IPS-18c (cell line): Measurements from ENCODE around the gene PKD1.
"Not testable (repeated sequence)": the region's sequence is repeated elsewhere in the genome, so short reads cannot be mapped to it uniquely, and the experiment has no call there.

Source experiments
- H3K4me3 ChIP-seq: 2 replicates; pipeline ENCODE4 v1.7.0; 2013; ENCODE audit warnings: low read depth, mild to moderate bottlenecking, low read length, moderate library complexity; ENCODE audit not compliant: insufficient read depth
- H3K9me3 ChIP-seq: one replicate; pipeline ENCODE4 v1.6.1; 2013; ENCODE audit warnings: mild to moderate bottlenecking, low read length, moderate library complexity; ENCODE audit not compliant: control insufficient read depth, insufficient read depth

PKD1 gene

DNA sequence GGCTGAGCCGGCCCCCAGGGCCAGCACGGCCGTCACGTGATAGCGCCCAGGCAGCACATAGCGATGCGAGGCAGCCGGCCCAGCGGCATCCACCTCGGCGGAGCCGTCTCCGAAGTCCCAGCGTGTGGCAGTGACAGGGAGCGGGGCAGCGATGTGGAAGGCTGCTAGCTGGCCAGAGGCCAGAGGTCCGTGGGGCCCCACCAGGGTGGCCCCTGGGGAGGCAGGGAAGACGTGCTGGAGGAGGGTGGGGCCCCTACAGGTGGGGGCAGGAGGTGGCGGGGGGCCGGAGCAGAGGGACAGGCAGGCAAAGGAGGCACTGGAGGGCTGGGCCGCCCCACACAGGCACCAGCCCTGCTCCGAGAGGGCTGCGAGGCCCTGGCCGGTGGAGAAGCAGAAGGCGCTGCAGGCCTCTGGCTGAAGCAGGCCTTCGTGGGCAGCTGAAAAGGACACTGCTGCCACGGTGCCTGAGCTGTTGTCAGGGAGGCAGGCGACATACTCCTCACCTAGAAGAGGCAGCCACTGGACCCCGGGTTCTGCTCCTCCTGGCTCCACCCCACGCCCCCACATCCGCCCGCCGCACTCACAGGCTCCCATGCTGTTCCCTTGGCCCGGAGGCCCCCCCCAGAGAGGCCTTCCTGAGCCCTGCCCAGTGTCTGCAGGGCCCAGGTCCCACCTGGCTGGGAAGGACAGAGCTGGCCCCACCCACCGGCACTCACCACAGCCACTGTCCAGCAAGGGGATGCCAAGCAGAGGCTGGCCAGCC lies 17.6 kb downstream of the PKD1 start:
- not testable (repeated sequence) for H3K9me3 ChIP-seq, H3K4me3 ChIP-seq

DNA sequence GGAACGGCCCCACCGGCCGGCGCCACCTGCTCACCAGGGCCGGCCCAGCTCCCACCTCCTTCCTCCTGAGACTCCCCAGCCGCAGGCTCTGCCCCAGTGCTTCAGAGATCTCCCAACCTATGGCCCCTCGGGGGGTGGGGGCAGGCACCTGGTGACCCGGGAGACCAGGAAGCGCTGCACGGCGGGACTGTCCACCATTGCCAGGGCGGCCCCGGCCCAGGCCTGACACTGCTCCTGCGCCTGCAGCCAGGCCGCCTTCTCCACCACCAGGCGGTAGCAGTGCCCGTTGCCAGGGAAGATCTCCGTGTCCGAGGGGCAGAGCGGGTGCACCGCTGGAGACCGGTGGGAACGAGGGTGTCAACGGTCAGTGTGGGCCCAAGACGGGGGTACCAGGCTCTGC lies 18.4 kb downstream of the PKD1 start:
- not testable (repeated sequence) for H3K4me3 ChIP-seq, H3K9me3 ChIP-seq

DNA sequence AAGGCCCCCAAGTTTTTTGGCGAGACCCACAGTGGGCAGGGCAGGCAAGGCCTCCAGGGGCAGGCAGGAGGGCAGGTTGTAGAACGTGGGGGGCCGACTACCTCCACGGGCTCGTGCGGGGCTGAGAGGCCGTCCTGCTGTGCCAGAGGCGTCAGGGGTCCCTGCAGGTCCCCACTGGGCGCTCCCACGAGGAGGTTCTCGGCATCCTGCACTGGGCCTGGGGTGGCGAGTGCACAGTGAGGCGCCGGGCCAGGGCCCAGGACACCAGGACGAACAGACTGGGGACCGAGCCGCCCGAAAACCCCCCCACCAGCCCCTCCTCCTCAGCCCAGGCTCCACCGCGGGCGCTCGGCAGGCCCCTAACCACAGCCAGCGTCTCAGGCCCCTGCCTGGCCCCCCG lies 19.3 kb downstream of the PKD1 start:
- H3K9me3 ChIP-seq, H3K4me3 ChIP-seq: not testable (repeated sequence)

DNA sequence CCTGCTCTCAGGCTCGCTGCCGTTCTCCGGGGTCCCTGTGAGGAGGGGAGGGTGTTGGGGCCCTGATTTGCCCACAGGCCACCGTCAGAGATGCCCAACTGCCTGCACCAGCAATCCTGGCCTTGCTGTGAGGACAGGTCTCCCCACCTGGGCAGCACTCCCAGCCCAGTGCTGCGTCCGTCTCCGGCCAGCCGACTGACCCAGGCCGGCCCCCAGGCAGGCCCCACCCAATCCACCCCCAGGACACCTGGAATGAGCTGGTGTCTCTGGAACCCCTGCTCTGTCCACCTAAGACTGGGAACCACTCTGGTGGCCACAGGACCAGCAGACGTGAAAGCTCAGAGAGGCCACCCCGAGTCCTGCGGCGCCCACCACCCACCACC lies 20.1 kb downstream of the PKD1 start:
- Histone ChIP-seq H3K4me3 (no peak overlapping the region), H3K9me3 (no peaks in the 10 kb centered on the region)

DNA sequence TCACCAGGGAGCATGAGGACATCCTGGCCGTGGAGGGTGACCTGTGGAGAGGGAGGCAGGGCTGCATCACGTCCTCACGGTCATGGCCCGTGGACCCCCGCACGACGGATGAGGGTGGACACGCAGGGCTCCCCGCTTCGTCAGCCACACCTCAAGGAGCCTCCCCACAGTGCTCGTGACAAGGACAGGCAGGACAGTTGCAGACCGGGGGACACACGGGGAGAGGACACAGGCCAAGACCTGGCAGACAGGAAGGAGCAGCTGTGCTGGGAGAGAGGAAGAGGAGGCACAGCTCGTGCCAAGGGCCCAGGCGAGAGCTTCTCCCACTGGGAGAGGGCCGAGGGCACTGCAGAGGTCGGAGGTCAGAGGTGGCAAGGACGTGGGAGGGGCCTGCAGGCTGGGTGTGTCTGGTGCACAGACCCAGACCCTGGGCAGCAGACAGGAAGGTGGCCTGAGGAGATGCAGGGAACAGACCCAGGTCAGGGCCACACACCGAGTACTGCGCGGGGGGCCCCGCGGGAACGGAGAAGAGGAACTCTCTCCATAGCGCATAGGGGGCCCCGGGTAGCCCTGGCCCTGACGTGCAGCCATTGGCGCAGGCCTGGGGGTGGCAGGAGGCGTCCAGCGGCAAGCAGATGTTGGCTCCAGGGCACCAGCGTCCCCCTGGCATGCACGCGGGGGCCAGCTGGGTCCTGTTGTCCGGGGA lies 20.7 kb downstream of the PKD1 start:
- not testable (repeated sequence) for H3K9me3 ChIP-seq, H3K4me3 ChIP-seq

DNA sequence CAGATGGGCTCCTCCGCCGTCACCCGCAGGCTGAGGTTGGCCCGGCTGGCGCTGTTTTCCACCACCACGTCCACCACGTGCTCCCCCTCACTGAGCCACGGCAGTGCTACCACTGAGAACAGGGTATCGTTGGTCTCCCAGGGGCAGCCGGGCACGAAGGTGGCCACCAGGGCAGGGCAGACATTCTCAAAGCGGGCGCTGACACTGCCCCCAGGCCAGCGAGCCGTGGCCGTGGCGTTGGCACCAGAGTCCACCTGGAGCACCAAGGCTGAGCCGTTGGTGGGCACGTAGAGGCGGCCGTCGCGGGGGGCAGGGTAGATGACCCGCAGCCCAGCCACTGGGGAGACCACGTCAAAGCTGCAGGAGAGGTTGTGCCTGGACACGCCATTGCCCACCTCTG lies 21.5 kb downstream of the PKD1 start:
- not testable (repeated sequence) for H3K4me3 ChIP-seq, H3K9me3 ChIP-seq

DNA sequence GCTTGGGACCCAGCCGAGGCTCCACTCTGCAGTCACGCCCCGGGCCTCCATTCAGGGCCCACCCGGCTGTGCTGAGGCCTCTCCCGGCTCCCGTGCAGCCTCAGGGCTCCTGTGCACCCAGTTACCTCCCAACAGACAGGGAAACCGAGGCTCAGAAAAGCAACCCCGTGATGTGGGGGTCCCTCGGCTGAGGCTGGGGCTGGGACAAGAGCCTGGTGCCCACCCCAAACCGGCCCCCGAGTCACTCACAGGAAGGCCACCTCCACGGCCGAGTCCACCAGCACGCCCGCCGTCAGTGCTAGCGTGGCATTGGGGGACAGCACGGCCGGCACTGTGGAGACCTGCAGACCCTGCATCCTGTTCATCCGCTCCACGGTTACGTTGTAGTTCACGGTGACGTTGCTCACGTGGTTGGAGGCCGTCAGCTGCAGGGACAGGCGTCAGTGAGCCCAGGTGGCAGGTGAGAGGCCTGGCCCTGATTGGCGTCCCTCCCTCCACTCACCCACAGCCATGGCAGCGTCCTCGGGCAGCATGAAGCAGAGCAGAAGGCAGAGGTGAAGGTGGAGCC lies 23.1 kb downstream of the PKD1 start:
- H3K4me3 ChIP-seq = not testable (repeated sequence)

DNA sequence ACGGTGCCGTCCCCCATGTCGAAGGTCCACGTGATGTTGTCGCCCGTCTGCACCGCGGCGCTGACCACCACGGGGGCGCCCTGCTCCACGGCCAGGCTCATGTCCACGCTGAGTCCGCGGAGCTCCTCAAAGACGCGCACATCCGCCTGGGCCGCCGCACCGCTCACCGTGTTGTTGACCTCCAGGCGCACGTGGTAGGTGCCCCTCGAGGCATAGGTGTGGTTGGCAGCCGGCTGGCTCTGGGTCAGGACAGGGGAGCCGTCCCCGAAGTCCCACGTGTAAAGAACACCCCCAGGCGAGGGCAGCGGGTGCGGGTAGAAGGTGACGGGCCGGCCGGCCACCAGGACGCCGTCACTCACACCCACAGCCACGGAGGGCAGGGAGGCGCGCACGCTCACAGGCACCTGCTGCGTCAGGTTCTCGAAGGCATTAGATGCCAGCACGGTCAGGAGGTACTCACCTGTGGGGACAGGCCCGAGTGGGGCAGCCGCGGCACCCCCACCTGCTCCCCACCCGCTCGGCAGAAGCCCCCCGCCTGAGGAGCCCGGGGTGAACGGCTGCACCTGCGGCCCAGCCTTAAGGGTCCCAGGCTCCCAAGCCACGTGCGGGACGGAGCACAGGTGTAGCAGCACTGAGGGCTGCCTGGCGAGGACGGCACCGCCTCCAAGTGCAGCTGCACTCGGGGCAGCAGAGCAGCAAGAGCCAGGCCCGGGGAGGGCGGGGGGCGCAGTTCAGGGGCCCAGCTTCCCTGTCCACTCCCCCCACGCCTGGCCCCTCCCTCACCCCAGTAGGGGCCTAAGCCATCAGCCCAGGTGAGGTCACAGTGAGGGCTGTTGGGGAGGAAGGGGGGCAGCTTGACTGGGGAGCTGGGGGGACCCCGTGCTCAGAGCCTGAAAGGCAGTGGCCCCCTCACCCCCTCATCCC lies 24.0 kb downstream of the PKD1 start:
- H3K4me3 ChIP-seq, H3K9me3 ChIP-seq: not testable (repeated sequence)

More for the DNA sequence above, 23.1 kb downstream of the PKD1 start:
- not testable (repeated sequence) for H3K9me3 ChIP-seq

DNA sequence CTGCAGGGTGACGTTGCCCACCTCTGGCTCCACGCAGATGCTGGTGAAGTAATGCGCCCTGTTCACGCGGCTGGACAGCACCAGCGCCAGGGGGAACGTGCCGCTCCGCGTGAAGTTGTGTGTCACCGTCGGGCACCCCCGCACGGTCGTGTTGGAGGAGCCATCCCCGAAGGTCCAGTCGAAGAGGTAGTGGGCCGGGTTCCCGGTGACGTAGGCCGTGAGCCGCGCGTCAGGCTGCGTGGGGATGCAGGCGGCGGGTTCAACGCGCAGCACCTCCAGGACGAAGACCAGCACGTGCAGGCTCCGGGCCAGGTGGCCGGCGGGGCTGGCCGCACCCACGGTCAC lies 24.7 kb downstream of the PKD1 start:
- H3K9me3 ChIP-seq, H3K4me3 ChIP-seq: not testable (repeated sequence)

DNA sequence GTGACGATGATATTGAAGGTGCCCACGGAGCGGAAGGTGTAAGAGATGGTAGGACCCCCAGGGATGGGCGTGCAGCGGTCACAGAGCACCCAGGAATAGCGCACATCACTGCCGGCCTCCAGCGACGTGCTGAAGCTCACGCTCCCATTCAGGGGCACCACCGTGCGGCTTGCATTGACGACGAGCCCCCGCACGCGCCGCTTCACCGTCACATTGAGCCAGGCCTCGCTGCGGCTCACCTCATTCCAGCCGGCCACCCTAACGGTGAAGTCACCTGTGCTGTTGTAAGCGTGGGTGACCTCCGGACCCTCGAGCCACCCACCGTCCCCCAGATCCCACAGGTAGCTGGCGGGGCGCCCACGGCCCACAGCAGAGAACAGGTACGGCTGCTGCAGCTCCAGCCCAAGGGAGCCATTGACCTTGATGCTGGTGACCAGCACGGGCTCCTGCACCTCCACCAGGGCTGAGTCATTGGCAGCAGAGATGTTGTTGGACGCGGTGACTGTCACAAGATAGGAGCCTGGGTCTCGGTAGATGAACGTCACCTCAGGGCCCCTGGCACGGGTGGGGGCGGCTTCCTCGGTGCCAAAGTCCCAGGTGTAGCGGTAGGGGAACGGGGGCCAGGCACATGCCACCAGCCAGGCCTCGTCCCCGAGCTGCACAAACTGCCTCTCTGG lies 25.2 kb downstream of the PKD1 start:
- H3K4me3 ChIP-seq, H3K9me3 ChIP-seq: not testable (repeated sequence)

DNA sequence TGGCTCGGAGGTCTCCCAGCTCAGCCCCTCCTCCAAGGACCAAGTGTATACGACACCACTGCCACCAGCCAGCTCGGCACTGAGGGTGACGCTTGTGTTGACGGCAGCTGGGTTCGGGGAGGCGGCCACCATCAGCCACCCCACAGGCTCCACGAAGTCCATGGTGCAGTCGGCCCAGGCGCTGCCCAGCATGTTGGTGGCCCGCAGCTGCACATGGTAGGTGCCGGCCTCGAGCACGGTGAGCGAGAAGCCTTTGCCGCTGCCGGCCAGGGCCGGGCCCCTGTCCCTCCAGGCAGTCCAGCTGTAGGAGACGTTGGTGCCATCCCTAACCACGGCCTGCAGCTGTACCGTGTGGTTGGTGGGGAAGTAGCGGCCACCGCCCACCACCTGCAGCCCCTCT lies 25.8 kb downstream of the PKD1 start:
- not testable (repeated sequence) for H3K4me3 ChIP-seq, H3K9me3 ChIP-seq

DNA sequence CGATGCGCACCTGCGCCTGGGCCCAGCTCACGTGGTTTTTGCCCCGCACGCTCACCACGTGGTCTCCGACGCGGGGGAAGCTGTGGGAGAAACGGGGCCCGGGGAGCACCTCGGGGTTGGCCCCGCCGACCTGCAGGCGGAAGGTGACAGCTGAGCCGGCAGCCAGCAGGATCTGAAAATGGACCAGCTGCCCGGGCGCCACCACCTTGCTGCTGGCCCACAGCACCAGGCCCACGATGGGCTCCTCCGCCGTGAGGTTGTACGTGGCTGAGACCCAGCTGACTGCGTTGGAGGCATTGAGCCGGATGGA lies 26.5 kb downstream of the PKD1 start:
- H3K9me3 ChIP-seq, H3K4me3 ChIP-seq: not testable (repeated sequence)

DNA sequence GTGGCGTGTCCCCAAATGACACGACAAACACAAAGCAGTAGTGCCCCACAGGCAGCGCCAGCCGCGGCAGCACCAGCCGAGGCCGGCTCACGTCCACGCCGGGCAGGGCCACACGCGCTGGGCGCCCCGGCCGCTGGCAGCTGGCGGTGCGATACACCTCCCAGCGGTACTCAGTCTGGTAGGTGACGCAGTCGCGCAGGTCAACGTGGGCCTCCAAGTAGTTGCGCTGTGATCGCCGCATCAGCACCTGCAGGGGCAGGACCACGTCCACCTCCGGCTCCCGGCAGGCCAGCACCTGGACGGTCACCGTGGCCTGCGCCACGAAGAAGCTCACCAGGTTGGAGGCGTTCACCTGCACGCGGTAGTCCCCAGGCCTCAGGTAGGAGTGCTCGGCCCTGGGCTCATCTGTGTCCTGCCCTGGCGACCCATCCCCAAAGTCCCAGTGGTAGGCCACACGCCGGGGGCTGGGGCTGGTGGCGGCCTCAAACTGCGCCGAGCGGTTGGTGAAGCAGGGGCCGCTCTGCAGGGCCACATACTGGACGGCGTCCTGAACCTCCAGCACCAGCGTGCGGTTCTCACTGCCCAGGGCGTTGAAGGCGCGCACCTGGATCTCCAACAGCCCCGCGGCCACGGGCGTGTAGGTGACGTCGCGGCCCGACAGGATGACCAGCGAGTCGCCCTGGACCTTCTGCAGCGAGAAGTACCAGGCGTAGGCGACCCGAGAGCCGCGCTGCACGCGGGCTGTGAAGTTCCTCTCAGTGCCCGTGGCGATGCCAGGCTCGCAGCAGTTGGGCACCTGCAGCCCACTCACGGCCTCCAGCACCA lies 27.0 kb downstream of the PKD1 start:
- H3K4me3 ChIP-seq, H3K9me3 ChIP-seq: not testable (repeated sequence)

DNA sequence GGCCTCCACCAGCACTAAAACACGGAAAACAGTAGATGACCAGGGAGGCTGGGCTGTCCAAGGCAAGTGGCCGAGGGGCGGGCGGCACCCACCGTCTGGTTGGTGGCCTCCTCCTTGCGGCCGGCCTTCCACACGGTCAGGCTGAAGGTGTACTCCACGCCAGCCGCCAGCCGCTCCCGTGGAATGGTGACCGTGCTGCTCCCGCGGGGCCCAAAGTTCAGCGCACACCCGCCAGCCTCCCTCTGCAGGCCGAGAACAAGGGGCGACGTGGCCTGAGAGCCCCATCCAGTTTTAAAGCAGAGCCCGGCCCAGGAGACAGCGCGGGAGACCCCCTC lies 27.9 kb downstream of the PKD1 start:
- not testable (repeated sequence) for H3K4me3 ChIP-seq, H3K9me3 ChIP-seq

DNA sequence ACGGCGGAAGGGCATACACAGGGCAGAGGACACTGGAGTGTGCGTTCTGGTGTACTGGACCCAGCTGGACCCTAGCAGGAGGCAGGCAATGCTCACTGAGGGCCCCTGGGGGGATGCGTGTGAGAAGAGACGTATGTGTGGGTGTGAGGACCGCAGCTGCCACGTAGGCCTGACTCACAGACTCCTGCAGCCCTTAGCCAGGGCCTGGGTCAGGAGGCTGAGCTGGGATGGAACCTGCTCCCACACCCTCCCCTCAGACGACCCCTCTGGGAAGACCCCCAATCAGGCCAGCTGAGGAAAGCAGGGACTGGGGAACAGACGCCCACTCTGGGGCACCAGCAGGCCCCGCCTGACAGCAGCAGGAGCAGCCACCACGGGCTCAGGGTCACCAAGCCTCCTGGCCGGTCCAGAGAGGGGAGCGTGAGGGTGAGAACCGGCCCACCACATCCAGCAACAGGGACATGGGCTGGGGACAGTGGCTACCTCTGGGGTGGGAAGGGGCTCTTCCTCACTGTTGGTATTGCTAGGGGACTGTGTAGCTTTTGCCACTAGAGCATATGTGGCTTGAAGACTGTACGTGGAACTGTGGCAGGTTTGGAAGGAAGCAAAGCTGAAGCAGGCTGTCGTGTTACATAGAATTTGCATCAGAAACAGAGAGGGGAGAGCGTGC lies 28.4 kb downstream of the PKD1 start:
- H3K4me3 ChIP-seq, H3K9me3 ChIP-seq: not testable (repeated sequence)

DNA sequence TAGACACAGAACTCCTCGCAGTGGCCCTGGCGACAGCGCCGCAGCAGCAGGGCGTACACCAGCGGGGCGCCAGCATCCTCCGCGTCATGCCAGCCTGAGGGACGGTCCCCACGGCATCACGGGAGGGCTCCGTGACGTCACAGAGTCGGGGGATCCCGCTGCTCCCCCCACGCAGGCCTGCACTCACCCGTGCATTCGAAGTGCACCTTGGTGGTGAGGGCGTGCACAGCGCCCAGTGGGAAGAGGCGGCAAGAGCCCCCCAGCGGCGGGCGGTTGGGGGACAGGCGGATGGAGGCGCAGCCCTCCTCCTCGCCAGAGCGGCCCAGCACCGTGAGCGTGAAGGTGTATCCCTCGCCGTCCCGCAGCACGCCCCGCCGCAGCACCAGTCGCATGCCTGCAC lies 29.5 kb downstream of the PKD1 start:
- not testable (repeated sequence) for H3K9me3 ChIP-seq, H3K4me3 ChIP-seq
